T-helper 2 cell treated with Interferon-gamma antibody and Interleukin-4, amounts not matched to agents 100 ng/mL and 5 ng/mL, for 36 hours (primary cell): Measurements from ENCODE around the gene CSTB. TPM values are rescaled to one million over a fixed set of nuclear protein-coding genes. Genes with fewer than 3 reads are reported as not detected.

ENCODE experiments used
- intact Hi-C: fragments of 100-400 bp; cut with micrococcal nuclease; formaldehyde crosslinking; loops from one replicate; pipeline ENCODE4 v1.15.1; 2023
- total RNA-seq: library from RNA; stranded (reverse); gene quantifications from 2 replicates; pipeline ENCODE4 v1.2.3, GENCODE V29; 2022

Gene CSTB
- total RNA-seq, 1 donor from 2014 or later, result 63.8 TPM

DNA sequence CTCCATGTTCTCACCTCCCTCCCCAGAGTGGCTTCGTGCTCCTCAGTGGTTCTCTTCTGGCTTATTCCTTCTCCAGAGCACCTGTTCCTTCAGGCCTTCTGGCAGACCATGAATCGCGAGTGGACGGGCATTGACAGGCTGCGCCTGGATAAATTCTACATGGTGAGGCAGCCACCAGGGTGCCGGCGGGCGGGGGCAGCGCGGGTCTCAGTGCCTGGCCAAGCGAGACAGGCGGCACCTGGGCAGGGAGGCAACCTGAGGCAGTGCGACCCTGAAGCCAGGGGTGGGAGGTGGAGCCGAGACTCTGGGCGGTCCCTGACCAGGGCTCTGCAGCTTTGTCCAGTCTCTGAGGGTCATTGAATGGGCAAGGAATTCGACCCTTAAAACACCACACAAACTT lies 17.1 kb upstream of the CSTB start:
- intact Hi-C loops, result no loop called here

DNA sequence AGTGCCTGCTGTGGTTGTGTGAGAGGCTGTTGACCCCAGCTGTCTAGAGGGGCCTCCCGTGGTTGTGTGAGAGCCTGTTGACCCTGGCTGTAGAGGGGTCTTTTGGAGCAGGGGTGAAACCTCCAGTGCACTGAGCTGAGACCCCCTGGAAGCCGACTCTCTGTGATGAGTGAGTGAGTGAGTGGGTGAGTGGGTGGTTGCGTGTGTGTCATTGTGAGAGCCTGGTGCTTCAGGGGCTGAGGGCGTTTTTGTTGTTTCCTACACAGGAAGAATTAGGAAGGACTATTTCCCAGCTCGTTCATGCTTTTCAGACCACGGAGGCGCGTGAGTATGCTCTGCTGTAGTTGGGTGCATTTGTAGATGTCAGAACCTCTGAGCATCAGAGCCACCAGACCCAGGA lies 16.3 kb upstream of the CSTB start:
- intact Hi-C loops, result no loop called here

DNA sequence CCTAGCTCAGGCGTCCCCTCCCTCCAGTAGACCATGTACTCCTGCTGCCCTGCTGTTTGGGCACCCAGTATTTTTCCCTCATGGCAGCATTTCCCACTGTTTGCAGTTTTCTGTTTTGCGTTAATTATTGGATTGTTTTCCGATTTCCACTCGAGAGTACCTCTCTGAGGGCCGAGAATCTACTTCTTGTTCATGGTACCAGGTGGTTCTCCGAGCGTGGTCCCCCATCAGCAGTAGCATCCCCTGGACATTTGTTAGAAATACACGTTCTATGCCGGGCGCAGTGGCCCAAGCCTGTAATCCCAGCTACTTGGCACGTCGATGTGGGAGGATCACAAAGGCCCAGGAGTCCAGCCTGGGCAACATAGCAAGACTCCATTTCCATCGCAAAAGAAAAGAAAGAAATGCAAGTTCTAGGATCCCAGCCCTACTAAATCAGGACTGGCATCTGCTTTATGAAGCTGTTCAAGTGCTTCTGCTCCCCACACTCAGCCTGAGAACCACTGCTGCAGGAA lies 14.0 kb upstream of the CSTB start:
- intact Hi-C loops, result no loop called here

DNA sequence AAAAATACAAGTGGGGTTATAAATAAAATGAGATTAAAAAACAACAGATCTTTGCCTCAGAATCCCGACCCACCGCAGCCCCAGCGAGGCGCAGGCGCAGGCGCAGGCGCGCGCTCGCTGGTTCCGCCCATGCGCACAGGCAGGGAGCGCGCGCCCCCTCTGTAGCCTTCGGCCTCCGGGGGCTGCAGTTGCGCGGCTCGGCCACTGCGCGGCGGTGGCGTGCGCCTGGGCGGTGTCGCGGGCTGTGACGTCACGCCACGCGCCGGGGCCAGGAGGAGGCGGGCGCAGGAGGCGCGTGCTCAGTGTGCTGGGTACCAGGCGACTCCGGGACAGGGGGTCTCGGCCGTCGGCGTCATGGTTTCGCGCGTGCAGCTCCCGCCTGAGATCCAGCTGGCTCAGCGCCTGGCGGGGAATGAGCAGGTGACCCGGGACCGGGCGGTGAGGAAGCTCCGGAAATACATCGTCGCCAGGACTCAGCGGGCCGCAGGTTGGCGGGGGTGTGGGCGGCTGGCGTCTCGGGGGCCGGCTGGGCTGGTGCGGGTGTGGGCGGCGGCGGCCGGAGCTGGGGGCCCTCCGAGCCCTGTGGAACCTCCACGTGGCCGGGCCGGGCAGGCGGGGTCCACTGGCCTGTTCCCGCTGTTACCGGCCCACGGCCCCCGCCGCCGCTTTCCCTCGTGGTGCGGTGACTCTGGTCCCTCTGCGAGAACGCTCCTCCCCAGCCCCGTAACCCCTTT lies 13.3 kb upstream of the CSTB start, which contains the start of gene RRP1:
RRP1 (plus strand) TSS at position 302 of the 734 bp plus-strand sequence; CDS start at position 355, 53 bp downstream.
- intact Hi-C loops, result loop anchor here (1.0 to 10.0 kb wide), 4 partner anchors 13 to 815 kb away; partner anchors contain the start of genes CSTB, HSF2BP, PKNOX1 and RRP1B

DNA sequence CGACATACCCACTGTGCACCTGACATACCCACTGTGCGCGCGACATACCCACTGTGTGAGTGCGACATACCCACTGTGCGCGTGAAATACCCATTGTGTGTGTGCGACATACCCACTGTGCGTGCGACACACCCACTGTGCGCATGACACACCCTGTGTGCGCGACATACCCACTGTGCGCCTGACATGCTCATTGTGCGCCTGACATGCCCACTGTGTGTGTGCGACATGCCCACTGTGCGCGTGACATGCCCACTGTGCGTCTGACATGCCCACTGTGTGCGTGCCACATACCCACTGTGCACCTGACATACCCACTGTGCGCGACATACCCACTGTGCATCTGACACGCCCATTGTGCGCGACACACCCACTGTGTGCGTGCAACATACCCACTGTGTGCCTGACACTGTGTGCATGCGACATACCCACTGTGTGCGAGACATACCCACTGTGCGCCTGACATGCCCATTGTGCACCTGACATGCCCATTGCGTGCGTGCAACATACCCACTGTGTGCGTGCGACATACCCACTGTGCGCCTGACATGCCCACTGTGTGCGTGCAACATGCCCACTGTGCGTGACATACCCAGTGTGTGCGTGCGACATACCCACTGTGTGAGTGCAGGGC lies 10.8 kb upstream of the CSTB start:
- intact Hi-C loops, result loop anchor here (10.0 kb wide), 1 partner anchor 812 kb away; the partner anchor contains the start of gene PKNOX1

DNA sequence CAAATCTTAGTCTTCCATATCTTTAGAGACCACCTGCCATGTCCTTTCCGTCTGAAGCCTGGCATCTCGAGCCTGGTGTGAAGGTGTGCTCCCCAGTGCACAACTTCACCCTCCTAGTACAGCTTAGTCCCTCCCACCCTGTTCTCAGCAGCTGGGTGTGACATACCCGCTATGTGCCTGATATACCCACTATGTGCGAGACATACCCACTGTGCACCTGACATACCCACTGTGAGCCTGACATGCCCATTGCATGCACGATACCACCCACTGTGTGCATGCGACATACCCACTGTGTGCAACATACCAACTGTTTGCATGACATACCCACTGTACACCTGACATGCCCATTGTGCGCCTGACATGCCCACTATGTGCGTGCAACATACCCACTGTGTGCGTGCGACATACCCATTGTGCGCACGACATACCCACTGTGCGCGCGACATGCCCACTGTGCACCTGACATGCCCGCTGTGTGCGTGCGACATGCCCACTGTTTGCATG lies 10.2 kb upstream of the CSTB start:
- intact Hi-C loops, result loop anchor here (10.0 kb wide), 1 partner anchor 812 kb away; the partner anchor contains the start of gene PKNOX1

DNA sequence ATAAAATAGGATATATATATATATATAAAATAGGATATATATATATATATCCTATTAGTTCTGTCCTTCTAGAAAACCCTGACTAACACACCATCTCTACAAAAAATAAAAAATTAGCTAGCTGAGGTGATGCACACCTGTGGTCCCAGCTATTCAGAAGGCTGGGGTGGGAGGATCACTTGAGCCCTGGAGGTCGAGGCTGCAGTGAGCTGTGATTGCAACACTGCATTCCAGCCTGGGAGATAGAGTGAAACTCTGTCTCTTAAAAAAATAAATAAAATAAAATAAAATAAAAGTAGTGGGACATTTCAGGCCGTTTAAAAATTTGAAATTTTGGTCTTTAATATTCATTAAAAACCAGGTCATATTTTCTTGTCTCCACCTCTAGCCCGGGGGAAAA lies 9.0 kb upstream of the CSTB start:
- intact Hi-C loops, result loop anchor here (10.0 kb wide), 1 partner anchor 810 kb away; the partner anchor contains the start of gene PKNOX1

DNA sequence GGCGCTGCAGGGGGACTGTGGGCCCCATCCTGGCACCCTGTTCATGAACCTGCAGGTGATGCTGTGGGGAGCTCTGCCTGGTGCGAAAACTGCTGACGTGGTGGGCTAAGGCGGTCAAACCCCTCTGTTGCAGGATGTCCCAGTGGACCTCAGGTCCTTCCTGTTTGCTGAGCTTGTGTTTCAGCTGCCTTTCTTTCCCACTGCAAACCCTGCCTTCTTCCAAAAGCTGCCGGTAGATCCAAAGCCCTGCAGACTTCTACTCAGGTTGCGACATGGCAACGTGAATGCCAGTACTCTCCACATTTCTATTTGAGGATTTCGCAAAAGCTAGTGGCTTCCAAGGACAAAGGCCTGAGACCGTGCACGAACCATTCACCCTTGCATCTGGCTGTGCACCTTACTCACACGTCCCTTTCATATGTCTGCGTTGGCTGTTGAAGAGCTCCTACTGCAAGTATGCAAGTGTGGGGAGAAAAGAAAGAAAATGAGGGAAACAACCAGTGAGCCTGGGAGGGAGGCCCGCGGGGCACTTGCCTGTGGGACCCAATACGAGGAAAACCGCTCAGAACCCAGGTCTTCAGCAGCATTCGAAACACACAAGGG lies 7.1 kb upstream of the CSTB start:
- intact Hi-C loops, result loop anchor here (10.0 kb wide), 1 partner anchor 808 kb away; the partner anchor contains the start of gene PKNOX1

DNA sequence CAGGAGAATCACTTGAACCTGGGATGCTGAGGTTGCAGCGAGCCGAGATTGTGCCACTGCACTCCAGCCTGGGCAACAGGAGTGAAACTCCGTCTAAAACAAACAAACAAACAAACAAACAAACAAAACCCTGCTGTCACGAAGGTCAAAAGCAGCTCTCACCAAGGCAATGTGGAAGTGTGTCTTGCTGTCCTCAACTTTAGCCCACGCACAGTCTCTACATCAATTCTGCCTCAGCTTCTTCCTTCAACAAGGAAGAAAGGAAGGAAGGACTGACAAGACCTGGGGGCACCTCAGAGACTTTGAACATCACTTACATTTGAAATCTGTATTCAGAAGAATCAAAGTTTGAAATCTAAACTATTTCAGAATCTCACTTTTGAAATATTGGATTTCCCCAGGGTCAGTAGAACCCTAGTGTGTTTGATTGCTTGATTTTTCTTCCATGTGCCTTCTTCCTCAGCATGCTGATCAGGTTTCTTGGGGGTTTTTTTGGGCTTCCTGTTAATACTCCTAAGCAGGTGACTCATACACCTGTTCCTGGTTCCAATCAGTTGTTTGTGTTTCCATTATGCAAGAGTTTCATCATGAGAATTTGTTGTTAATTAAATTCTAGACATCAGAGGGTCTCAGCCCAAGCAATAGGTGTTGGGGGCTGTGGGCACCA lies 6.5 kb upstream of the CSTB start:
- intact Hi-C loops, result loop anchor here (10.0 kb wide), 1 partner anchor 808 kb away; the partner anchor contains the start of gene PKNOX1

DNA sequence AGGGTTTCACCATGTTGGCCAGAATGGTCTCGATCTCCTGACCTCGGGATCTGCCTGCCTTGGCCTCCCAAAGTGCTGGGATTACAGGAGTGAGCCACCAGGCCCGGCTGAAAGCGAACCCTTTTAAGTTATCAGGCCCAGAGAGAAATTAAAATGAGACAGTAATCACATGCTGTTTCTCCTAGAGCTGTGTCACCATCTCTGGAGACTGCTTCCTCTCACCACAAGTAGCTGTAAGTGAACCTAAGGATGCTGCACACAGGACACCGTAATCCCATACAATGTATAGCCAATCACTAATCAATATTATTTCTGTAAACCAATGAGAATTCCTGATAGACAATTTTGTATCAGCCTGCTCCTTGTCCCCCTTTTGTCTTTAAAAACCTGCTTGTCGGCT lies 5.7 kb upstream of the CSTB start:
- intact Hi-C loops, result loop anchor here (10.0 kb wide), 1 partner anchor 807 kb away; the partner anchor contains the start of gene PKNOX1

DNA sequence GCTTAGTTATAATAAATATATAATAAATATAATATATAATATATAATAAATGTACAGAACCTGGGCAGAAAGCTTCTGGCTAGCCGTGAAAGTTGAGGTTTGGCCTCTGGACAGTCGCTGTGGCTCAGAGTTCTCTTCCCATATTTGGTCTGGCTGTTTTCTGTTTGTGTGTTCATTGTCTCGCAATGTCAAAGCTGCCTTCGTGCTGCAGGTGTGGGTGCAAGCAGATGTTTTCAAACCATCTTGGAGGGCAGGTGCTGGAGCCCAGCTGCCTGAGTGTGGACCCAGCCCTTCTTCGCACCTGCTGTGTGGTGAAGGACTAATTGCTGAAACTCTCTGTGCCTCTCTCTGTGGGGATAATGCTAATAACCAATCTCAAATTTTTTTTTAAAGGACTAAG lies 3.6 kb upstream of the CSTB start:
- intact Hi-C loops, result loop anchor here (5.0 to 10.0 kb wide), 2 partner anchors 52 to 805 kb away; partner anchors contain the start of gene PKNOX1

DNA sequence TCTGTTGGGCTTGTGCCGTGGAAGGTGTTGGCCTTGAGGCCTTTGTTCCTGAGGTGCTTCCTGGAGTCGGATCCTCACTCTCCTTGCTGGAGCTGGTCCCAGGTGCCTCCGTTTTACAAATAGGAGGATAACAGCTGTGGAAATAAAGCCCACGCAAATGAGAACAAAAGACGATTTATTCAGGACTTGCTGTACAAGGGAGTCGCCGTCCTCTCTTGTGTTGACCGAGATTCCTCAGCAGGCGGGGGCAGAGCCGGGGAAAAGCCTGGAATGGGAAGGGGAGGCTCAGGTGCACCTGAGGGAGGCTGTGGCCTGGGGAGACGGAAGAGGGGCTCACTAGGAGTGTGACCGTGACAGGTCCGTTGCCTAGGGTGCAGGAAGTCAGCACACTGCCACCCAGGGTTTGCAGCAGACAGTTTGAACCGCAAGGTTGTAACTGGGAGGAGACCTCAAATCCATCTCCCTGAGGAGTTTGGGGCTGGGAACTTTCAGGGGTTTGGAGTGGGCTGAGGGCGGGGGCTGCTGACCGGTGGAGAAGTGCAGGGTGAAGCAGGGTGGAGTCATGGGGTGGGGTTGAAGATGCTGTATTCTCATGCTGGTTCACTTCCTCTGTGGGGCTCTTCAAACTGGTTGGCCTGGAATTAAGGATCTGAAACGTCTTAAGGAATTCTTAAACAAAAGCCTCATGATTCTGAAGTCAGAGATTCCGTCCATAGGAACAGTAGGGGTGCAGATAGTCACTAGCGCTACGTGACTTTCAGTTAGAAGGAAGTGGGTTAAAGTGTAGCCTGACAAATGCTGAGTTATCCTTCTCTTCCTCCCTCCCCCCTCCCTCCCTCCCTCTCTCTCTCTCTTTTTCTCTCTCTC lies 2.6 kb upstream of the CSTB start:
- intact Hi-C loops, result loop anchor here (5.0 kb wide), 1 partner anchor 51 kb away; no protein-coding TSS in a partner anchor

DNA sequence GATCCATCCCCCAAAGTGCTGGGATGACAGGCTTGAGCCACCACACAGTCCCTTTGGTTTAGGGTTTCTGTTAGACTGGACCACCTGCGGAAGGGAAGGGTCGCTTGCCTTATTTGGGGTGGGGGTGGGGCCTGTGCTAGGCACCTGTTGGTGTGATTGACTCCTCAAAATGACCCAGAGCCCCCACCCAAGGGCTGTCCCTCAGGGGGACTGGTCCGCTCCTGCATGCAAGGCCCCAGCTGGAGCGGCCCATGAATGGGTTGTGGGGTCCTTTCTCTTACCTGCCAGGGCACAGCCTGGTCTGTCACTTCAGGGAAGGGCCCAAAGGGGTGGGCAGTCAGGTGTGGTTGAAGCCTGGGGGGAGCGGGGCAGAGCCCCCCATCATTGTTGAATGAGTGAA lies 1.8 kb upstream of the CSTB start:
- intact Hi-C loops, result loop anchor here (5.0 kb wide), 1 partner anchor 51 kb away; no protein-coding TSS in a partner anchor

DNA sequence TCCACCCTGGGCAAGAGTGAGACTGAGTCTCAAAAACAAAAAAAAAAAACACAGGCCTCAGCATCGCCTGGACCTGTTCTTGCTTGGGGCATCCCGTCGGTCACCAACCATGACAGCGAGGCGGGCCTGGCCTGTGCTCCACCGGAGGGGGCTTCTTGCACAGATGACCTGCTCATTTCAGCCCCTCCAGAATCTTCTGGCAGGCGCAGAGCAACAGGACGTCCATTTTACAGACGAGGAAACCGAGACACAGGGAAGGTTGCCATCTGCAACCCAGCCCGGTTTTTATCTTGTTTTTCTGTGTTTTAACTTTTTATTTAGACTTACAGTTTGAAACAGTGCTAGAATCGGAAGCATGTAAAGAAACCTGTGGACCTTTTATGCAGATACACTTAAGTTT lies 918 bp downstream of the CSTB start:
- intact Hi-C loops, result loop anchor here (5.0 kb wide), 1 partner anchor 48 kb away; no protein-coding TSS in a partner anchor

DNA sequence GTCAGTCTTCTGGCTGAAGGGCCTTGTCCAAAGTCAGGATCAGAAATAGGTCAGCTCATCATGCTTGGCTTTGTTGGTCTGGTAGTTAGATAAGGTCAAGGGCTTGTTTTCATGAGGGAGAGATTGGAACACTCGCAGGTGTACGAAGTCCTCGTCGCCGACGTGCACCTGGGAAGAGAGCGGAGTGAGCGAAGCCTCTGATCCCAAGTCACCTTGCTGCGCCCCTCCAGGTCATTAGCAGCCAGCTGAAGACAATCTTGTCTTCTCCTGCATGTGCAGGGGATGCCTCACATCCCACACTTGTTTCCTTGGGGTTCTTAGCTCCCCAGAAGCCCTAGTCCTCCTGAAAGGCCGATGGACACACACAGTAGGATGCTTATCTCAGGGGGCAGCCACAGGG lies 1.9 kb downstream of the CSTB start:
- intact Hi-C loops, result no loop called here

DNA sequence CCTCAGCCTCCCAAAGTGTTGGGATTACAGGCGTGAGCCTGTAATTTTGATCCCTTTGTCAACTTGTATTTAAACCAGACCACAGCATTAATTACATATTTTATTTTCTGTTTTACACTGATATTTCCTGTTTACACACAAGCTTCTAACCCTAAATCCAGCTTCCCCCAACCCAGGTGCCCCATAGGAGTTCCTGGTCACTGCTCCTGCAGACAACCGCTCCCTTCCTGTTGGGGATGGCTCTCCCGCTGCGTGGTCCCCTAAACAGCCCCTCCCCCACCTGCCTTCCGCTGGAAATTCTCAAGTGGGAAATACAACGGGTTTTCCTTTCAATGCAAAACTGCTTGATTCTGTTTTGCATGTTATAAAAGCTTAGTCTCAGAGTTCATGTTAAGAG lies 3.7 kb downstream of the CSTB start:
- intact Hi-C loops, result no loop called here

DNA sequence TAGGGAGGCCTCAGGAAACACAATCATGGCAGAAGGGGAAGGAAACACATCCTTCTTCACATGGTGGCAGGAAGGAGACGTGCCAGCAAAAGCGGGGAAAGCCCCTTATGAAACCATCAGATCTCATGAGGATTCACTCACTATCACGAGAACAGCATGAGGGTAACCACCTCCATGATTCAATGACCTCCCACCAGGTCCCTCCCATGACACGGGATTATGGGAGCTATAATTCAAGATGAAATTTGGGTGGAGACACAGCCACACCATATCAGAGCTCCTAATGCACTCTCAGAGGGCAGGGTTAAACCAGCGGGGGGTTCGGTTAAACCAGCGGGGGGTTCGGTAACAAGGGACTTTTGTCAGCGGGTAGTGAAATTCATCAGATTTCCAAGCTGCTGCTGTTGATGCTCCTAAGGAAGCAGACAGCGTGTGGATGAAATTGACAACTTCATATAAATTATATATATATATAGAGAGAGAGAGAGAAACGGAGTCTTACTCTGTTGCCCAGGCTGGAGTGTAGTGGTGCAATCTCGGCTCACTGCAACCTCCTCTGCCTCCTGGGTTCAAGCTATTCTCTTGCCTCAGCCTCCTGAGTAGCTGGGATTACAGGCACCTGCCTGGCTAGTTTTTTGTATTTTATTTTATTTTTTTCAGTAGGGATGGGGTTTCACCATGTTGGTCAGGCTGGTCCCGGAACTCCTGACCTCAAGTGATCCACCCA lies 4.2 kb downstream of the CSTB start:
- intact Hi-C loops, result no loop called here

DNA sequence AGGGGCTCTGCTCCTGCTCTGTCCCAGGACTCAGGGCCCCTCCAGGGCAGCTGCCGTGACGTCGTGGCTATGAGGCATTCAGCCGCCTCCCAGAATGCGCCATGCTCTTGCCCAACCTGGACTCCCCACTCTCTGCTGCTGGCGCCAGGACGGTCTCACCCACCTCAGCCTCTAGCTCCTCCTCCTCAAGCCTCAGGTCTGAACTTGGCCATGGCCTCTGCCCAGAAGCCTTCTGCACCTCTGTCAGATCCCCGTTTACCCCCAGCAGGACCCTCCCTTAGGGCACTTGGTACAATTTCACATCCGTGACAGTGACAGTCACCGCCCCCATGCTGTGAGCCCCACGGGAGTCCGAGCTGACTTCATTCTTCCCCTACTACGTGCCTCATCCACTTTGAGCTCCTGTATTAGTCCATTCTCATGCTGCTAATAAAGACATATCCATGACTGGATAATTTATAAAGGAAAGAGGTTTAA lies 4.9 kb downstream of the CSTB start:
- intact Hi-C loops, result no loop called here
